H1 (cell line): ENCODE data around the gene CHMP4B.

ENCODE experiments used
- CBX8 ChIP-seq: fragments of 300-800, 300-1000 bp; sonication (generic); IDR thresholded peaks from 2 replicates; pipeline ENCODE4 v1.7.1; 2016; ENCODE audit warnings: low read depth, low read length, borderline replicate concordance
- CREB1 ChIP-seq: IDR thresholded peaks from 2 replicates; pipeline ENCODE4 v1.6.1; 2012; ENCODE audit warnings: inconsistent platforms
- CTCF ChIP-seq, 3 experiments: IDR thresholded peaks; 1 replicate in 2 of 3; 2 replicates in 1 of 3; pipeline versions ENCODE4 v1.5.1 to v1.6.1; 2011; ENCODE audit warnings: low read length in 3 of 3, mild to moderate bottlenecking in 3 of 3, inconsistent platforms in 2 of 3, low read depth in 1 of 3, moderate library complexity in 1 of 3; ENCODE audit not compliant: insufficient read depth in 1 of 3; ENCODE audit errors: control extremely low read depth in 1 of 3
- EP300 ChIP-seq, 2 experiments: IDR thresholded peaks; 1 replicate in 1 of 2; 2 replicates in 1 of 2; pipeline ENCODE4 v1.6.1; 2011 to 2012; ENCODE audit warnings: low read depth in 2 of 2, low read length in 2 of 2, mild to moderate bottlenecking in 2 of 2, borderline replicate concordance in 1 of 2, inconsistent platforms in 1 of 2, moderate library complexity in 1 of 2
- EZH2 ChIP-seq: fragments of 200-600 bp; sonication (generic); IDR thresholded peaks from 2 replicates; pipeline ENCODE4 v1.7.1; 2012; ENCODE audit warnings: low read depth, mild to moderate bottlenecking, moderate library complexity, low read length, inconsistent platforms; ENCODE audit not compliant: severe bottlenecking
- HDAC6 ChIP-seq: IDR thresholded peaks from one replicate; pipeline ENCODE4 v1.7.1; 2012; ENCODE audit warnings: low read depth, mild to moderate bottlenecking, inconsistent platforms, low read length, moderate library complexity
- KDM1A ChIP-seq: fragments of 200-600, 300-600 bp; sonication (generic); IDR thresholded peaks from 2 replicates; pipeline ENCODE4 v1.7.1; 2016; ENCODE audit warnings: mild to moderate bottlenecking, low read length, borderline replicate concordance
- NANOG ChIP-seq: IDR thresholded peaks from 2 replicates; pipeline ENCODE4 v1.6.1; 2011; ENCODE audit warnings: low read length, low read depth, mild to moderate bottlenecking, inconsistent platforms; ENCODE audit not compliant: insufficient read depth, poor library complexity, severe bottlenecking
- POLR2A ChIP-seq, 2 experiments: IDR thresholded peaks; 1 replicate in 1 of 2; 2 replicates in 1 of 2; pipeline ENCODE4 v1.6.1; 2011; ENCODE audit warnings: low read depth in 2 of 2, low read length in 2 of 2, mild to moderate bottlenecking in 2 of 2; ENCODE audit errors: control extremely low read depth in 1 of 2
- RXRA ChIP-seq: IDR thresholded peaks from 2 replicates; pipeline ENCODE4 v1.6.1; 2011; ENCODE audit warnings: low read depth, mild to moderate bottlenecking, low read length, moderate library complexity; ENCODE audit not compliant: insufficient read depth
- SAP30 ChIP-seq: fragments of 300-600 bp; sonication (generic); IDR thresholded peaks from 2 replicates; pipeline ENCODE4 v1.7.1; 2012; ENCODE audit warnings: low read length, moderate library complexity, mild to moderate bottlenecking, inconsistent platforms; ENCODE audit not compliant: insufficient read depth, insufficient replicate concordance
- SP1 ChIP-seq: IDR thresholded peaks from 2 replicates; pipeline ENCODE4 v1.6.1; 2011; ENCODE audit warnings: low read depth, low read length
- SUZ12 ChIP-seq: fragments of 200-600 bp; sonication (generic); IDR thresholded peaks from 2 replicates; pipeline ENCODE4 v1.6.1; 2012; ENCODE audit warnings: mild to moderate bottlenecking, inconsistent platforms, low read length, moderate library complexity, mixed read lengths

DNA sequence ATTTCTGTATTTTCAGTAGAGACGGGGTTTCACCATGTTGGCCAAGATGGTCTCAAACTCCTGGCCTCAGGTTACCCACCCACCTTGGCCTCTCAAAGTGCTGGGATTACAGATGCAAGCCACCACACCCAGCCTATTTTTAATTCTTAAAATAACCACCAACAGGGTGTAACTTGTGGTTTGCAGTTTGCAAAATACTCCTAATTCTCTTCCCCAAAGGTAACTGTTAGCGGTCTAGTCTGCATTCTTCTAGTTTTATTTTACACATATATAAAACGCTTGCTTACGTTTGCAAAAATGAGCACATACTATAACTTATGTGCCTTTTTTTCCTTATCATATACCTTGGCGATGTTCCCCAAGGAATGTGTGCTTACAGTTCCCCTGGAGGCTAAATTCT, 25.6 kb upstream of the CHMP4B start:
- no peak for TF ChIP-seq CTCF (IDR thresholded peaks at IDR 0.05; ENCODE audit: control extremely low read depth in 1 of 3, insufficient read depth in 1 of 3, low read depth in 1 of 3, low read length in 3 of 3)
- TF ChIP-seq SAP30, result no peak
- no peak for TF ChIP-seq CBX8
- no peak for TF ChIP-seq EZH2
- TF ChIP-seq EP300 (IDR thresholded peaks at IDR 0.05; ENCODE audit: borderline replicate concordance in 1 of 2, low read depth in 2 of 2, low read length in 2 of 2), result no peak
- TF ChIP-seq RXRA, result no peak
- no peak for TF ChIP-seq POLR2A (IDR thresholded peaks at IDR 0.05; ENCODE audit: control extremely low read depth in 1 of 2, low read depth in 2 of 2, low read length in 2 of 2)
- TF ChIP-seq CREB1, result no peak
- TF ChIP-seq KDM1A, result no peak
- TF ChIP-seq SUZ12, result no peak
- TF ChIP-seq SP1, result no peak
- no peak for TF ChIP-seq NANOG
- no peak for TF ChIP-seq HDAC6
